Activated naive CD4-positive, alpha-beta T cell treated with anti-CD3 and anti-CD28 coated beads for 36 hours (primary cell): ENCODE data around the gene TXK. TPM values are rescaled to one million over a fixed set of nuclear protein-coding genes. Genes with fewer than 3 reads are reported as not detected.
A peak's percentile ranks its signal among the peaks of the same experiment; 100 is the strongest.
"Not testable (repeated sequence)": the region's sequence is repeated elsewhere in the genome, so short reads cannot be mapped to it uniquely, and the experiment has no call there.

Source experiments
- CTCF ChIA-PET: fragments of 350-600 bp; sonication (Branson Sonifier 250); formaldehyde crosslinking; loops from one replicate; lab custom pipeline; 2021; ENCODE audit warnings: antibody characterized with exemption; lab: Charles Lee
- DNase-seq: peaks from one replicate; pipeline ENCODE4 v3.0.0-alpha.2; 2020
- H3K27ac Mint-ChIP-seq: one replicate; pipeline ENCODE4 v1.8.0; 2021; ENCODE audit warnings: mild to moderate bottlenecking, mixed read lengths
- H3K27me3 Mint-ChIP-seq: one replicate; pipeline ENCODE4 v1.8.0; 2021; ENCODE audit warnings: low read depth, mixed read lengths
- H3K36me3 Mint-ChIP-seq: one replicate; pipeline ENCODE4 v1.8.0; 2021; ENCODE audit warnings: low read depth, mixed read lengths
- H3K4me1 Mint-ChIP-seq: one replicate; pipeline ENCODE4 v1.8.0; 2021; ENCODE audit warnings: low read depth, mixed read lengths
- H3K4me3 Mint-ChIP-seq: one replicate; pipeline ENCODE4 v1.8.0; 2021; ENCODE audit warnings: mild to moderate bottlenecking, moderate library complexity, mixed read lengths
- H3K9me3 Mint-ChIP-seq: one replicate; pipeline ENCODE4 v1.8.0; 2021; ENCODE audit warnings: mixed read lengths
- intact Hi-C: fragments of 100-400 bp; cut with micrococcal nuclease; formaldehyde crosslinking; loops from one replicate; pipeline ENCODE4 v1.15.1; 2023
- total RNA-seq, 2 experiments: library from RNA; stranded (reverse); gene quantifications; one replicate each; pipeline ENCODE4 v1.2.3, GENCODE V29; 2021

TXK gene
- total RNA-seq = 10 to 100 TPM; 24.4 to 28.6 TPM

DNA sequence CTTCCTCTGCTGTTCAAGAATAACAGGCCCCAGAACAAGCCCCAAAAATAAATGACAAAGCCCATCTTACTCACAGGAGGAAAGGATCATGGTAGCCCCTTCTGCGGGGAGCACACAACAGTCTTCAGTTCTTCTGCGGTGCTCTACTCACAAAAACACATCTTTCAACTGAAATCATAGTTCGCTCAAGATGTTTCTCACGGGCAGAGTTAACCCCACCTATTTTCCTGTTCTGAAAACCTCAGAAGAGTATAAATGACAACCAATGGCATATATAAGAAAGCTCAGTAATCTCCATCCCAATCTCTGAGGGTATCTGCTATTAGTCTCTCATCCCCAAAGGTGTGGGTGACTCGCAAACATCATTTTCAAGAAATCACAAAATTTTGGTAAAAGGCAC is at the start of gene TXK:
TXK (minus strand) TSS at position 170 of the 400 bp plus-strand sequence; CDS start at position 90, 80 bp downstream.
- intact Hi-C loops = loop anchor here (1.0 to 10.0 kb wide), 2 partner anchors 31 to 649 kb away; partner anchors contain the start of gene ATP10D
- H3K27me3 Mint-ChIP-seq = no peaks in the 10 kb centered on the region
- peaks cover 31% of the 10 kb centered on the region for H3K36me3 Mint-ChIP-seq
- H3K9me3 Mint-ChIP-seq = no peaks in the 10 kb centered on the region
- H3K4me1 Mint-ChIP-seq = peaks cover 69% of the 10 kb centered on the region
- H3K27ac Mint-ChIP-seq = peak within 1 kb of the TSS; percentile 99
- CTCF ChIA-PET = interaction anchor here (0.8 to 3.9 kb wide), 3 partner anchors 16 to 46 kb away, joined by 3 to 17 read pairs (median 8); no protein-coding TSS in a partner anchor
- H3K4me3 Mint-ChIP-seq = peak within 1 kb of the TSS; percentile 79
- peak; percentile 41 for DNase-seq

- CTCF ChIA-PET = no interaction called here
- Mint-ChIP-seq H3K27me3 (no peaks in the 10 kb centered on the region), H3K27ac (no peak overlapping the region), H3K9me3 (peaks cover 11% of the 10 kb centered on the region), H3K36me3 (no peaks in the 10 kb centered on the region), H3K4me1 (peaks cover 6% of the 10 kb centered on the region), H3K4me3 (no peak overlapping the region)
- intact Hi-C loops = no loop called here
- DNase-seq = no peak
Measured at GRCh38 chr4:48180234-48180633, 46.2 kb upstream of the TXK start.

DNA sequence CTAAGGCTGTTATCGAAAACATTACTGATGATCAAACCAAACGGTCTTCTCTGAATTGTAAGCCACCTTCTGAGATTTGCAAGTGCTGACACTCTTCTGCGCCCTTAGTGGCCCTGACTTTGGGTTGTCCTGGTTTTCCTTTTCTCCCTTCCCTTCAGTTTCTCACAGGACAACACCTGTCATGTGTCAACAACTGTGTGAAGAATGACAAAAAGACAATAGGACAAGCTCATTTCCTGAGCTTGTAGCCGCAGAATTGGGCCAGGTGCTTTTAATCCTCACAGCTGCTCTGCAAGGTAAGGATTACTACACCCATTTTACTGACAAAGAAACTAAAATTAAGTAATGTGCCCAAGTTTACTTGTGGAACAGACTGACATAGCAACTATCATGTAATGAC is 44.9 kb upstream of the TXK start:
- Mint-ChIP-seq H3K4me1 (peaks cover 11% of the 10 kb centered on the region), H3K36me3 (no peaks in the 10 kb centered on the region), H3K4me3 (no peak overlapping the region), H3K27me3 (no peaks in the 10 kb centered on the region), H3K9me3 (peaks cover 11% of the 10 kb centered on the region), H3K27ac (no peak overlapping the region)
- CTCF ChIA-PET = no interaction called here
- intact Hi-C loops = loop anchor here (10.0 kb wide), 1 partner anchor 64 kb away; no protein-coding TSS in a partner anchor
- DNase-seq = no peak

- Mint-ChIP-seq H3K4me3 (no peak overlapping the region), H3K27me3 (no peaks in the 10 kb centered on the region), H3K4me1 (peaks cover 21% of the 10 kb centered on the region), H3K36me3 (no peaks in the 10 kb centered on the region), H3K9me3 (peaks cover 11% of the 10 kb centered on the region), H3K27ac (no peak overlapping the region)
- CTCF ChIA-PET = interaction anchor here (0.5 kb wide), 1 partner anchor 73 kb away, joined by 4 read pairs; no protein-coding TSS in a partner anchor
- intact Hi-C loops = loop anchor here (10.0 kb wide), 1 partner anchor 61 kb away; no protein-coding TSS in a partner anchor
- no peak for DNase-seq
Measured at GRCh38 chr4:48175806-48176205, 41.8 kb upstream of the TXK start.

DNA sequence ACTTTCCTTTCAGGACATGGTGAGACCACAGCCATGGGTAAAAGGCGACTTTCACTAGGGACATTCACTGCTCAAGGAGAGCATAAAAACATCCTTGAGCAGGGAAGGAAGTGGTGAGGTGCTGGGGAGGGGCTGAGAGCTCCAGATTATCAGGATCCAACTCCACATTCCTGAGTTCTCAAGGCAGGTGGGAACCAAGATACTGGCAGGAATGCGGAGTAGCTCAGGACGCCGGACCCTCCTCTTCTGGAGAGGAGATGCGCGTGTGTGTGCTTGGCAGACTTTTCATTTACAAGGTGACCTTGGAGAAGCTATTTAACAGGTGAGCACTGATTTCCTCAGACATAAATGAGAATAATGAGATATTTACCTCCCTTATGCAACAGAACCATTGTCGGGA is 41.3 kb upstream of the TXK start:
- CTCF ChIA-PET = no interaction called here
- no peaks in the 10 kb centered on the region for H3K36me3 Mint-ChIP-seq
- peaks cover 21% of the 10 kb centered on the region for H3K4me1 Mint-ChIP-seq
- H3K27me3 Mint-ChIP-seq = no peaks in the 10 kb centered on the region
- no peak overlapping the region for H3K27ac Mint-ChIP-seq
- no peak for DNase-seq
- H3K4me3 Mint-ChIP-seq = no peak overlapping the region
- intact Hi-C loops = loop anchor here (10.0 kb wide), 1 partner anchor 61 kb away; no protein-coding TSS in a partner anchor
- peaks cover 11% of the 10 kb centered on the region for H3K9me3 Mint-ChIP-seq

- intact Hi-C loops = loop anchor here (10.0 kb wide), 1 partner anchor 59 kb away; no protein-coding TSS in a partner anchor
- H3K4me1 Mint-ChIP-seq = peaks cover 20% of the 10 kb centered on the region
- H3K36me3 Mint-ChIP-seq = no peaks in the 10 kb centered on the region
- H3K27ac Mint-ChIP-seq = no peak overlapping the region
- DNase-seq = peak; percentile 27
- no peaks in the 10 kb centered on the region for H3K27me3 Mint-ChIP-seq
- CTCF ChIA-PET = interaction anchor here (0.7 kb wide), 1 partner anchor 334 kb away, joined by 3 read pairs; no protein-coding TSS in a partner anchor
- H3K9me3 Mint-ChIP-seq = peaks cover 9% of the 10 kb centered on the region
- H3K4me3 Mint-ChIP-seq = no peak overlapping the region
Measured at GRCh38 chr4:48173056-48173991, 39.3 kb upstream of the TXK start.

DNA sequence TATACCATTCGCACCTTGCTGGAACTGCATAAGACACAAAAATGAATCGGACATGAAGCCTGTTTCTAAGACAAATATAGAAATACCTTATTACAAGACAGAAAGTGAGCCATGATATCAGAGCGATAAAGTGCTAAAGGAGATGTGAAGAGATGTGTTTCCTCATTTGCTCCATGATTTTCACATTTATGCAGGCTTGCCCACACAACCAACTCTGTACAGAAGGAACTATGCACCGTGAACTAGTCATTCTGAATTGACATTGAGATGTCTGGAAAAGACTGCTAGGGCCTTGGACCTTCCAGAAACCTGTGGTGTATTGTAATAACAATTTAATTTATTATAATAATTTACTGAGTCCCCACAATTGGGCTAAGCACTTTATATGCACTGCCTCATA is 38.6 kb upstream of the TXK start:
- H3K4me1 Mint-ChIP-seq = peaks cover 27% of the 10 kb centered on the region
- H3K36me3 Mint-ChIP-seq = peaks cover 2% of the 10 kb centered on the region
- no peak for DNase-seq
- H3K27ac Mint-ChIP-seq = no peak overlapping the region
- no peak overlapping the region for H3K4me3 Mint-ChIP-seq
- CTCF ChIA-PET = no interaction called here
- intact Hi-C loops = loop anchor here (10.0 kb wide), 1 partner anchor 58 kb away; no protein-coding TSS in a partner anchor
- peaks cover 3% of the 10 kb centered on the region for H3K9me3 Mint-ChIP-seq
- no peaks in the 10 kb centered on the region for H3K27me3 Mint-ChIP-seq

- no peak overlapping the region for H3K4me3 Mint-ChIP-seq
- CTCF ChIA-PET = no interaction called here
- H3K27ac Mint-ChIP-seq = no peak overlapping the region
- intact Hi-C loops = loop anchor here (2.0 to 10.0 kb wide), 3 partner anchors 55 to 335 kb away; partner anchors contain the start of gene CORIN
- H3K4me1 Mint-ChIP-seq = peaks cover 25% of the 10 kb centered on the region
- DNase-seq = no peak
- no peaks in the 10 kb centered on the region for H3K27me3 Mint-ChIP-seq
- peaks cover 3% of the 10 kb centered on the region for H3K36me3 Mint-ChIP-seq
- H3K9me3 Mint-ChIP-seq = no peaks in the 10 kb centered on the region
Measured at GRCh38 chr4:48169636-48170035, 35.6 kb upstream of the TXK start.

DNA sequence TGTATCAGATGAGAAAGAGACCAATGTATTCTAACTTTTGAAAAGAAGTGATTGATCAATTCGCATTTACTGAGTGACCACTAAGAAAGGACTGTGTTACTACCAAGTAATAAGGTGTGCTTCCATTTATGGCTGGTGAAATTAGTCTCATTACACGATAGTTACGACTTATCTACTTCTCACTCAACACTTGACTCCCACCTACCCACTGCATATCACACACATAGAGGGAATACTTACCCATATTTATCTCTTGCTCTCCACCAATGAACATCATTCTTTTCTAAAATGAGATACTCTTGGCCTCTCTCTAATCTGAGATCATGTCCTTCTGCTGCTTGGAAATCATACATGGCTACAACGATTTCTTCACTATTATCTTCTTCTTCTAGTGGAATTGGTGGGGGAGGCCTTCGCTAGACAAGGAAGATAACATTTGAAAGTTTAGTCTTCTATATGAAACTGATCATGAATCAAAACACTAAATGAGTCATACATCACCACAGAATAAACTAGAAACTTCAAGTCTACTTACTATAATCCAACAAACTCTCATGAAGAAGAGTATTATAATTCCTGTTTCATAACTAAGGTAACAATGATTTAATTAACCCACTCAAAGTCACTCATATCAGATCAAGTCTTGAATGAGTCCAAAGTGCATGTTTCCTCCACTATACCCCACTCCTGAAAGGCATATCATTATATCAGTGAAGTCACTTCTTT is 33.7 kb upstream of the TXK start:
- intact Hi-C loops = loop anchor here (2.0 to 10.0 kb wide), 2 partner anchors 103 to 333 kb away; partner anchors contain the start of gene CORIN

GRCh38 chr4:48164561-48164960 is 30.5 kb upstream of the TXK start:
- H3K27me3 Mint-ChIP-seq, H3K4me3 Mint-ChIP-seq, H3K27ac Mint-ChIP-seq, H3K36me3 Mint-ChIP-seq, DNase-seq, CTCF ChIA-PET, H3K9me3 Mint-ChIP-seq: not testable (repeated sequence)
- intact Hi-C loops = loop anchor here (10.0 kb wide), 1 partner anchor 330 kb away; the partner anchor contains the start of gene CORIN
- peaks cover 27% of the 10 kb centered on the region for H3K4me1 Mint-ChIP-seq

More for the DNA sequence above, 33.7 kb upstream of the TXK start:
- Mint-ChIP-seq H3K4me1 (peaks cover 14% of the 10 kb centered on the region), H3K4me3 (no peak overlapping the region), H3K9me3 (no peaks in the 10 kb centered on the region), H3K27me3 (no peaks in the 10 kb centered on the region), H3K36me3 (peaks cover 3% of the 10 kb centered on the region), H3K27ac (no peak overlapping the region)
- DNase-seq = no peak
- CTCF ChIA-PET = no interaction called here

DNA sequence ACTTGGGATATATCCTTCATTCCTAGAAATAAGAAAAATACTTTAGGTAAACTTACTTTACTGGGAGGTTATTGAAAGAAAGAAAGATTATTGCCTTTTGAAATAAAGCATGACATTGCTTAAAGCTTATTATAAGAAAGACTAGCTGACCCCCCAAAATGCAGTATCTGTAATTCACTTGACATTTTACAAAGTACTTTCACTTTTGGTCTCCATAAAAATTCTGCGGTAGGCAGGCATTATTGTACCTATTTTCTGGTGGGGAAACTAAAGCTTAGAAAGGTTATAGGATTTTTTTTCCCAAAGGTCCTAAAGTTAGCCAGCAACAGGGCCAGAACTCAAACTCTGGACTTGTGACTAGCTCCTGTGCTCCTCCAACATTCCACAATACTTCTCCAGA is 29.7 kb upstream of the TXK start:
- no peaks in the 10 kb centered on the region for H3K9me3 Mint-ChIP-seq
- H3K27ac Mint-ChIP-seq = no peak overlapping the region
- H3K4me3 Mint-ChIP-seq = no peak overlapping the region
- H3K36me3 Mint-ChIP-seq = peaks cover 9% of the 10 kb centered on the region
- no peaks in the 10 kb centered on the region for H3K27me3 Mint-ChIP-seq
- CTCF ChIA-PET = no interaction called here
- H3K4me1 Mint-ChIP-seq = peaks cover 27% of the 10 kb centered on the region
- intact Hi-C loops = loop anchor here (10.0 kb wide), 1 partner anchor 329 kb away; the partner anchor contains the start of gene CORIN
- DNase-seq = no peak

DNA sequence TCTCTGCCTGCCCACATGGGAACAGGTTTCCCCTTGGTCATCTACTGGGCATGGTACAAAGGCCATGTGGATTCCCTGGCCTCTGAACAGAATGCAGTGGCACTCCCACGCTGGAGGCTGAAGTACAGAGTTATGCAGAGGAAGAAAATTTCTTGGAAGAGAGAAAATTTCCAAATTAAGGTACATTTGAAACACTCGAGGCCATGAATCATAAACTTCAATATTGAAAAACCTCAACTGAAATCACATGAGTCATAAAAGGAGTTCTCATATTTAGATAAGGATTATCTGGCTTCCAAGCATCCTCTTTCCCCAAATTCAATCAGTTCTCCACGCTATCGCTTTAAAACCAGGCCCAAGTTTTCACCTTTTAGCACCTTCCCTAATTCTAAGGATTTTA is 28.1 kb upstream of the TXK start:
- no peaks in the 10 kb centered on the region for H3K27me3 Mint-ChIP-seq
- DNase-seq = no peak
- H3K4me3 Mint-ChIP-seq = no peak overlapping the region
- H3K27ac Mint-ChIP-seq = no peak overlapping the region
- peaks cover under 1% of the 10 kb centered on the region for H3K9me3 Mint-ChIP-seq
- intact Hi-C loops = loop anchor here (10.0 kb wide), 1 partner anchor 327 kb away; the partner anchor contains the start of gene CORIN
- H3K36me3 Mint-ChIP-seq = peaks cover 12% of the 10 kb centered on the region
- CTCF ChIA-PET = no interaction called here
- H3K4me1 Mint-ChIP-seq = peaks cover 16% of the 10 kb centered on the region
